Left ventricle myocardium inferior (tissue), 1 donor: ENCODE measurements around the gene LDHD. TPM values are rescaled to one million over a fixed set of nuclear protein-coding genes. Genes with fewer than 3 reads are reported as not detected.
A peak's percentile ranks its signal among the peaks of the same experiment; 100 is the strongest.

Source experiments
- DNase-seq: peaks from one replicate; pipeline ENCODE4 v3.0.0-alpha.2; 2020
- H3K27ac ChIP-seq: fragments of 200-600 bp; replicated peaks from 2 replicates; pipeline ENCODE4 v1.8.0; 2021
- H3K27me3 ChIP-seq: fragments of 200-600 bp; 2 replicates; pipeline ENCODE4 v1.8.0; 2021; ENCODE audit warnings: low read depth
- H3K36me3 ChIP-seq: fragments of 200-600 bp; 2 replicates; pipeline ENCODE4 v1.8.0; 2021
- H3K4me1 ChIP-seq: fragments of 200-600 bp; 2 replicates; pipeline ENCODE4 v1.8.0; 2021
- H3K4me3 ChIP-seq: fragments of 200-600 bp; 2 replicates; pipeline ENCODE4 v1.8.0; 2021; ENCODE audit warnings: mild to moderate bottlenecking, moderate library complexity
- H3K9me3 ChIP-seq: fragments of 200-600 bp; replicated peaks from 2 replicates; pipeline ENCODE4 v1.8.0; 2021
- CTCF ChIP-seq: fragments of 200-600 bp; IDR thresholded peaks from 2 replicates; pipeline ENCODE4 v1.8.0; 2021; ENCODE audit warnings: antibody characterized with exemption, mild to moderate bottlenecking, borderline replicate concordance
- intact Hi-C: fragments of 100-400 bp; cut with micrococcal nuclease; formaldehyde crosslinking; loops from one replicate; pipeline ENCODE4 v1.11.0; 2022
- total RNA-seq: library from RNA; stranded (reverse); fragmentation: NEBNext Ultra II Directional; extraction: Animal tissue kit (Norgen Biotek cat#: 25700); gene quantifications from one replicate; pipeline ENCODE4 v1.2.1, GENCODE V29; 2021
- donor health status: DM: no; HTN: yes; CAD: no; lungs with severe emphysema.

LDHD gene
- total RNA-seq, 1 donor from 2014 or later, result 97.9 TPM

GRCh38 chr16:75089486-75090202, 26.9 kb downstream of the LDHD start:
- peaks cover 66% of the 10 kb centered on the region for H3K4me1 ChIP-seq
- no peaks in the 10 kb centered on the region for H3K27me3 ChIP-seq
- no peak for DNase-seq
- H3K4me3 ChIP-seq, result no peak overlapping the region
- H3K9me3 ChIP-seq, result no peaks in the 10 kb centered on the region
- H3K36me3 ChIP-seq, result peaks cover 13% of the 10 kb centered on the region
- intact Hi-C loops, result no loop called here
- H3K27ac ChIP-seq, result no peak overlapping the region
- TF ChIP-seq CTCF, result no peak

- H3K27me3 ChIP-seq, result no peaks in the 10 kb centered on the region
- no peak for TF ChIP-seq CTCF
- peaks cover 9% of the 10 kb centered on the region for H3K36me3 ChIP-seq
- H3K27ac ChIP-seq, result no peak overlapping the region
- no peaks in the 10 kb centered on the region for H3K9me3 ChIP-seq
- DNase-seq, result no peak
- H3K4me1 ChIP-seq, result peaks cover 68% of the 10 kb centered on the region
- no peak overlapping the region for H3K4me3 ChIP-seq
- intact Hi-C loops, result no loop called here
These were observed 27.6 kb downstream of the LDHD start for GRCh38 chr16:75088934-75089333.

- peaks cover 68% of the 10 kb centered on the region for H3K4me1 ChIP-seq
- peak overlapping the region; percentile 35 for H3K4me3 ChIP-seq
- H3K36me3 ChIP-seq, result peaks cover 3% of the 10 kb centered on the region
- H3K27me3 ChIP-seq, result no peaks in the 10 kb centered on the region
- intact Hi-C loops, result no loop called here
- TF ChIP-seq CTCF, result no peak
- H3K27ac ChIP-seq, result peak overlapping the region; percentile 81
- no peak for DNase-seq
- no peaks in the 10 kb centered on the region for H3K9me3 ChIP-seq
These were observed 28.4 kb downstream of the LDHD start for GRCh38 chr16:75088216-75088615.

GRCh38 chr16:75087375-75087979, 29.1 kb downstream of the LDHD start:
- Histone ChIP-seq H3K27ac (peak overlapping the region; percentile 81), H3K27me3 (no peaks in the 10 kb centered on the region), H3K36me3 (peaks cover 3% of the 10 kb centered on the region), H3K4me1 (peaks cover 63% of the 10 kb centered on the region), H3K9me3 (no peaks in the 10 kb centered on the region), H3K4me3 (peak overlapping the region; percentile 35)
- intact Hi-C loops, result no loop called here
- peak; percentile 11 for TF ChIP-seq CTCF
- peak; percentile 54 for DNase-seq

GRCh38 chr16:75086688-75087374, 29.7 kb downstream of the LDHD start:
- Histone ChIP-seq H3K27ac (peak overlapping the region; percentile 81), H3K9me3 (no peaks in the 10 kb centered on the region), H3K27me3 (no peaks in the 10 kb centered on the region), H3K4me3 (no peak overlapping the region), H3K4me1 (peaks cover 62% of the 10 kb centered on the region), H3K36me3 (peaks cover 3% of the 10 kb centered on the region)
- DNase-seq, result no peak
- TF ChIP-seq CTCF, result no peak
- intact Hi-C loops, result no loop called here
